ENCODE data around the gene PCDH9.

- TF ChIP-seq CTCF (IDR thresholded peaks at IDR 0.05) (no peak), POLR2AphosphoS5 (IDR thresholded peaks at IDR 0.05; ENCODE audit: low read depth, low read length) (no peak), SIN3A (IDR thresholded peaks at IDR 0.05; ENCODE audit: borderline replicate concordance, insufficient read depth, low read depth, low read length) (no peak), REST (IDR thresholded peaks at IDR 0.05; ENCODE audit: insufficient read depth in 1 of 2, low read depth in 2 of 2, low read length in 1 of 2) (no peak), TCF7L2 (IDR thresholded peaks at IDR 0.05; ENCODE audit: low read depth, low read length) (no peak)
Observed at GRCh38 chr13:67227131-67227983, 2.8 kb downstream of the PCDH9 start.
